Testis (tissue), 2 donors: ENCODE results near the gene AQP7.

ENCODE experiments used
- POLR2A ChIP-seq: fragments of 450-650 bp; IDR thresholded peaks from one replicate; pipeline ENCODE4 v1.6.1; 2017; ENCODE audit warnings: antibody characterized with exemption, mild to moderate bottlenecking, moderate library complexity
- TF ChIP-seq, protein P1 (sequence below), 3 experiments: fragments of 450-650 bp in 2 of 3; fragments of 200-600 bp in 1 of 3; sonication (generic) in 1 of 3; IDR thresholded peaks; one replicate each; pipeline ENCODE4 v1.5.1; 2016 to 2019; ENCODE audit warnings: antibody characterized with exemption in 3 of 3, mild to moderate bottlenecking in 2 of 3, moderate library complexity in 1 of 3

GRCh38 chr9:33414889-33415500 lies 12.6 kb upstream of the AQP7 start:
- TF ChIP-seq POLR2A = no peak
- TF ChIP-seq, protein P1, sequence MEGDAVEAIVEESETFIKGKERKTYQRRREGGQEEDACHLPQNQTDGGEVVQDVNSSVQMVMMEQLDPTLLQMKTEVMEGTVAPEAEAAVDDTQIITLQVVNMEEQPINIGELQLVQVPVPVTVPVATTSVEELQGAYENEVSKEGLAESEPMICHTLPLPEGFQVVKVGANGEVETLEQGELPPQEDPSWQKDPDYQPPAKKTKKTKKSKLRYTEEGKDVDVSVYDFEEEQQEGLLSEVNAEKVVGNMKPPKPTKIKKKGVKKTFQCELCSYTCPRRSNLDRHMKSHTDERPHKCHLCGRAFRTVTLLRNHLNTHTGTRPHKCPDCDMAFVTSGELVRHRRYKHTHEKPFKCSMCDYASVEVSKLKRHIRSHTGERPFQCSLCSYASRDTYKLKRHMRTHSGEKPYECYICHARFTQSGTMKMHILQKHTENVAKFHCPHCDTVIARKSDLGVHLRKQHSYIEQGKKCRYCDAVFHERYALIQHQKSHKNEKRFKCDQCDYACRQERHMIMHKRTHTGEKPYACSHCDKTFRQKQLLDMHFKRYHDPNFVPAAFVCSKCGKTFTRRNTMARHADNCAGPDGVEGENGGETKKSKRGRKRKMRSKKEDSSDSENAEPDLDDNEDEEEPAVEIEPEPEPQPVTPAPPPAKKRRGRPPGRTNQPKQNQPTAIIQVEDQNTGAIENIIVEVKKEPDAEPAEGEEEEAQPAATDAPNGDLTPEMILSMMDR (IDR thresholded peaks at IDR 0.05) = no peak
